GM19025 (cell line): Measurements from ENCODE around the gene POU2AF2.
"Not testable (repeated sequence)": the region's sequence is repeated elsewhere in the genome, so short reads cannot be mapped to it uniquely, and the experiment has no call there.

ENCODE experiments used
- ATAC-seq: cut with Tn5 transposase; IDR thresholded peaks from one replicate; pipeline ENCODE4 v1.9.1; 2021; ENCODE audit warnings: mild to moderate bottlenecking, low read depth, moderate library complexity; ENCODE audit not compliant: unreplicated experiment

POU2AF2 gene, protein sequence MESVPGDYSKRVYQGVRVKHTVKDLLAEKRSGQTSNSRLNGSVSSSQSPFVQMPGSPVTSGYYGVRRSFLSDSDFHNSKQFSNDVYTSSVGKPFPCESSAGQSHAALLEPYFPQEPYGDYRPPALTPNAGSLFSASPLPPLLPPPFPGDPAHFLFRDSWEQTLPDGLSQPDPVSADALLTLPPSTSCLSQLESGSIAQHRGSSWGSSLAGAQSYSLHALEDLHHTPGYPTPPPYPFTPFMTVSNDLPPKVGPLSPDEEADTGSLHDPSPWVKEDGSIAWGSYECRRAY

DNA sequence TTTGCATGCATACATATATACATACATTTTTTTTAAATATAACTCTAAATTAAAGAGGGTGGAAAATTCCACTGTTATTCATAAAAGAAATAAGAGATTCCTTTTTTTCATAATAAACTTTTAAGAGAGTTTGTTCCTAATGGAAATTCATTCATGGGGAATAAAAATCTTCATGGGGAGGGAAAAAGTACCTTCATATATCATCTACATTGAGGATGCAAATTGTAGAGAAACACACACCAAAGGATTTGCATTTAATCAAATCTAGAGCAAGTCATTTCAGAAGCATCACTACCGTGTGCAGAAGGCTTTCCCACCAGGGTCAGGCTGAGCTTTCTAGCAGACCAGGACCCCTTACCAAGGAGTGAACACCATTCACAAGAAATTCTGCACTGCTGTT is at the start of gene POU2AF2:
Gene POU2AF2, plus strand, starts transcription at position 301 of the 400 bp plus-strand sequence. CDS start 129 bp downstream, outside the sequence.
- ATAC-seq = no peak

GRCh38 chr11:111200010-111200534 is 45.5 kb upstream of the POU2AF2 start:
- no peak for ATAC-seq

DNA sequence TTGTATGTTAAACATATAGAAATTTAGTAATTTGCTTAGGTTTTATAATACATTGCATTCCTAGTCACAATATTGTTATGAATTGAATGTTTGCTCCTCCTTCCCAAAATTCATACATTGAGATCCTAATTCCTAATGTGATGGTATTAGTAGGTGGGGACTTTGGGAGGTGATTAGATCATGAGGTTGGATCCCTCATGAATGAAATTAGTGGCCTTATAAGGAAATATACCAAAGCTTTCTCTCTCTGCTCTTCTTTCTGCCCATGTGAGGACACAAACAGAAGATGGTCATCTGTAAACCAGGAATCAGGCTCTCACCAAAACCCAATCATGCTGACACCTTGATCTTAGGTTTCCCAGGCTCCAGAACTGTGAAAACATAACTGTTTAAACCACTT is 41.3 kb upstream of the POU2AF2 start:
- ATAC-seq = no peak

- ATAC-seq = no peak
These were observed 39.7 kb upstream of the POU2AF2 start for GRCh38 chr11:111205632-111206385.

DNA sequence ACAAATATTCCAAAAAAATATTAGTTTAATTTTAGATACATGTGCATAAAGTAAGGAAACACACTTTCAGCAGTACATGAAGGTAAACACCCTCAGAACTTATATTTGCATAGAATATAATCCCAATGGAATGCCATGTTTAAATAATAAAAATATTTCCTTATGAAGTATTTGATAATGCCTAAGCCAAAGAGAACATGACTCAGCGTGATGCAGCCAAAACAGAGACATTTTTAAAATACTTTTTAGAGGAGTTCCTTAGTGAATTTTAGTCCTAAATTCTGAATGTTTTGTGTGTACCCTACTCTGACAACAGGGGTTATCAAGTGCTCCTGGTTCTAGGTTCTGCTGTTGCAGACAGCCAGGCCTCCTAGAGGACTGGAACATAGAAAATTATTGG is 39.1 kb upstream of the POU2AF2 start:
- ATAC-seq = no peak

DNA sequence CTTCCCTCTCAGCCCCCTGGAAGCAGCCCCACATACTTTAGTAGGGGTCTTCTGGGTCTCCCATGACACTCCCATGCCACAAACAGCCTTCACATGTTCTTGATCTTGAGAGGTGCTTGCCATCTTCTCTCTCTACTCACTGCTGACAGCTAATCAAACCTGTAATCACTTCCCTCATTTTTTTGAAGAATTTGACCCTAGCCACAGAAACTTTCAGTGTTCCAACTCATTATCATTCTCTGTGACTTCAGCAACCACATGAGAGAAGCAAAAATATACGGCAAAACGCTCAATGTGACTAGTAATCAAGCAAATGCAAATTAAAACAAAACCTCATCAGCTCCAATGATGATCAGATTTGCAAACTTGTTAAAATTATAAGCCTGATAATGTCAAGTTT is 38.3 kb upstream of the POU2AF2 start:
- no peak for ATAC-seq

- no peak for ATAC-seq
These were observed 35.8 kb upstream of the POU2AF2 start for GRCh38 chr11:111209543-111210355.

GRCh38 chr11:111213256-111213655 is 32.3 kb upstream of the POU2AF2 start:
- no peak for ATAC-seq

DNA sequence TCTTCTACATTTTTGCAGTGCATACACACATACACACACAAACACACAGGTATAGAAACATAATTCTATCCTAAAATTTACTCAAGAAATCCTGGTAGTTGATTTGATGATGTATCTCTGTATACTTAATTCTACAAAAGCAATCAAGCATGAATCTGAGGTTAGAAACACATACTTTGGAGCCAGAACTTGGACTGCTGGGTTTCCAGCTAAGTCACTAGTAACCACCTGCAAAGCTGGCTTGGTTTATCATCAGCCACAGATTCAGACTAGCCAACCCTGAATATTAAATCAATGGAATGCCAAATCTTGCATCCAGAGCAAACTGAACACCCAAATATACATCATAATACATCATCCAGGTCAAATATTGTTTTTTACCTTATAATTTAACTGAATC is 24.8 kb upstream of the POU2AF2 start:
- no peak for ATAC-seq

- ATAC-seq = no peak
These were observed 24.3 kb upstream of the POU2AF2 start for GRCh38 chr11:111221208-111221607.

- not testable (repeated sequence) for ATAC-seq
These were observed 23.6 kb upstream of the POU2AF2 start for GRCh38 chr11:111221936-111222335.

- ATAC-seq = not testable (repeated sequence)
These were observed 22.6 kb upstream of the POU2AF2 start for GRCh38 chr11:111222821-111223455.

DNA sequence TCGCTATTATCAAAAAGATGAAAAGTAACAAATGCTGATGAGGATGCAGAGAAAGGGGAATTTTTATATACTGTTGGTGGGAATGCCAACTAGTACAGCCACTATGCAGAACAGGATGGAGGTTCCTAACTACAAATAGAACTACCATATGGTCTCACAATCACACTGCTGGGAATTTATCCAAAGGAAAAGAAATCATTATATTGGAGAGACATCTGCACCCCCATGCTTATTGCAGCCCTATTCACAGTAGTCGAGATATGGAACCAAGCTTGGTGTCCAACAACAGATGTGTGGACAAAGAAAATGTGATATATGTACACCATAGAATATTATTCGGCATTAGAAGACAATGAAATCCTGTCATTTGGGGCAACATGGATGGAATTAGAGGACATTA is 19.6 kb upstream of the POU2AF2 start:
- ATAC-seq = no peak

- ATAC-seq = no peak
These were observed 15.9 kb upstream of the POU2AF2 start for GRCh38 chr11:111229604-111230003.

DNA sequence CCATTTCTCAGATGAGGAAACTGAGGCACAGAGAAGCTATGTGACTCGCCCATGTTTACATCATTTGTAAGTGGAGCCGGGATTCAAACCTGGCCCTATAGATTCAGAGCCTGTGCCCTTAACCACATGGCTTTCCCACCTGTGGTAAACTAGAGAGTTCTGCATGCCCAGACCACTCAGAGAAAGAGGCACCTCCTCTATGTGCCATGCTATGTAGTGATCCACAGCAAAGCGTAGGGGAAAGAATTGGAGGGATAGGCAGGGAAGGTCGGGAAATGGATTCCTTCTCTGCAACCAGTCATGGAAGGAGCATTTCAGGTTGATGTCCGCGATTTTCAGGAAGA is 15.4 kb upstream of the POU2AF2 start:
- ATAC-seq = no peak

DNA sequence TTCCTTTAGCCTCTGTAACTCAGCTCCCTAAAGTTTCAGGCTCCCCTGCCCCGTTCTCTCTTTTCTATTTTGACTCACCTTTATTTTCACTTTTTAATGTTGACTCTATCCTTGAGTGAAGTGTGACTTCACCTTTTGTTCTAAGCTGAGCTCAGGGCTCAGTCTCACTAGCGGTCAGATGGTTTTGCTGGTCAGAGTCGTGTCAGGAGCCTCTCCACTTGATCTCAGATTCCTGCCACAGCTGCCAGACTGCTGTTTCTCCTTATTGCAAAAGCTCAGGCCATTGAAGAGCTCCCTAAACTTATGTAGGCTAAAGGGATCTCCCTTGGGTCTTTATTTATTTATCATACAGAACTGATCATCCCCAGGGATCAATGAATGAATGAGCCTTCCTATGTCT is 13.7 kb upstream of the POU2AF2 start:
- no peak for ATAC-seq

DNA sequence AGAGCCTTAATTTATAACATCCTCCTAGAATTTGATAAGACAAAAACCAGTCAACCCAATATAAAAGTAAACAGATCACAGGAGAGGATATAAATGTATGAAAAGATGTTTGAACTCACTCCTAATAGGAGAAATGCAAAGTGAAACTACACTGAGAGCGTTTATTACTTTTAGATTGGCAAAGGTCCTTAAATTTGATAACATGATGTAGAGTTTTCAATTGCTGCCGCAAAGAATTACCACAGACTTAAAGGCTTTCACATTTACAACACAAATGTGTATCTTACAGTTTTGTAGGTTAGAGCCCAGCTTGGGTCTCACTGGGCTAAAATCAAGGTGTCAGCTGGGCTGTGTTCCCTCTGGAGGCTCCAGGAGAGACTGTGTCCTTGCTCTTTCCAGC is 9.1 kb upstream of the POU2AF2 start:
- no peak for ATAC-seq

DNA sequence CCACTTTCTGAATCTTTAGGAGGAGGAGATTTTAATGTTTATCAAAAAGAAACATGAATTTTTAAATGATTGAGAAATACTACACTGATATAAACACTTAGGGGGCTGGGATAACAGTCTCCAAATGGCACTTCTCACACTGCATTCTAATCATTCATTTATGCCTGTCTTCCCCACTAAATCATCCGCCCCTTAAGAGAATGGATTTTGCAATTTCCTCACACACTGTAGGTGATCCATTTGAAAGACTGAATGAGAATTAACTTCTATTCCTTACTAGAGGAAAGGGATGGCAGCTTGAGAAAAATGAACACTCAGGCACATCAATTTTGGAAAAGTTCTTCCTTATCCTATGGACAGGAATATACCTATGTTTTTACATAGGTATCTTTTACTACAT is 7.6 kb upstream of the POU2AF2 start:
- no peak for ATAC-seq

DNA sequence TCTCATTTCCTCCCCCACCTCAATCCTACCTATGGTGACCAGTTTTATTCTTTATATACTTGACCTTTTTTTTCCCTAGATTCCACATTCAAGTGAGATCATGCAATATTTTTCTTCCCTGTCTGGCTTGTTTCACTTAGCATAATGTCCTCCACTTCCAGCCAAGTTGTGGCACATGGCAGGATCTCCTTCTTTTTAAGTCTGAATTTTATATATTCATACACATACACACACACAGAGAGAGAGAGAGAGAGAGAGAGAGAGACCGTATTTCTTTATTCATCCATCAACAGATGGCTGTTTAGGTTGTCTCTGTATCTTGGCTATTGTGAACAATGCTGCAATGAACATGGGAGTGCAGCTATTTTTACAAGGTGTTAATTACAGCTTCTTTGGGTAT is 1.4 kb downstream of the POU2AF2 start:
- no peak for ATAC-seq

DNA sequence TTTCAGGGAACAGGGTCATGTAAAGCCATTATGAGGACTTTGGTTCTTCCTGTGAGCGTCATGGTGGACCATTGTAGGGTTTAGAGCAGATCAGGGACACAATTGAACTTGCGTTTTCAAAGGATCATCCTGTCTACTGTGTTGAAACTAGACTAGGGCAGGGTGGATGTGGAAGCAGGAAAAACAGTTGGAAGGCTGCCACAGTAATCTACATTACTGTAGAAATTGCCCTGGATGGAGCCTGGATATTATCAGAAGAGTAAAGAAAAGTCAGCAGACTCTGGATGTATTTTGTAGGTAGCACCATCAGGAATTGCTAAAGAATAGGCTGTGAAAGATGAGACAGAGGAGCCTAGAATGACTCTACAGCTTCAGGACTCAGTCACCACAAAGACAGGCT is 5.4 kb downstream of the POU2AF2 start:
- ATAC-seq = no peak

- ATAC-seq = no peak
These were observed 7.6 kb downstream of the POU2AF2 start for GRCh38 chr11:111253131-111253530.
